Stimulated activated CD4-positive, alpha-beta T cell treated with anti-CD3 and anti-CD28 coated beads, Interleukin-4, amount 100 ng/mL, for 48 hours (primary cell): ENCODE results near the gene EFCAB5.
"Not testable (repeated sequence)": the region's sequence is repeated elsewhere in the genome, so short reads cannot be mapped to it uniquely, and the experiment has no call there.

ENCODE experiments used
- DNase-seq, 2 donors: peaks; one replicate each; pipeline ENCODE4 v3.0.0-alpha.2; 2020; ENCODE audit warnings: low read depth in 2 of 2

The EFCAB5 gene

DNA sequence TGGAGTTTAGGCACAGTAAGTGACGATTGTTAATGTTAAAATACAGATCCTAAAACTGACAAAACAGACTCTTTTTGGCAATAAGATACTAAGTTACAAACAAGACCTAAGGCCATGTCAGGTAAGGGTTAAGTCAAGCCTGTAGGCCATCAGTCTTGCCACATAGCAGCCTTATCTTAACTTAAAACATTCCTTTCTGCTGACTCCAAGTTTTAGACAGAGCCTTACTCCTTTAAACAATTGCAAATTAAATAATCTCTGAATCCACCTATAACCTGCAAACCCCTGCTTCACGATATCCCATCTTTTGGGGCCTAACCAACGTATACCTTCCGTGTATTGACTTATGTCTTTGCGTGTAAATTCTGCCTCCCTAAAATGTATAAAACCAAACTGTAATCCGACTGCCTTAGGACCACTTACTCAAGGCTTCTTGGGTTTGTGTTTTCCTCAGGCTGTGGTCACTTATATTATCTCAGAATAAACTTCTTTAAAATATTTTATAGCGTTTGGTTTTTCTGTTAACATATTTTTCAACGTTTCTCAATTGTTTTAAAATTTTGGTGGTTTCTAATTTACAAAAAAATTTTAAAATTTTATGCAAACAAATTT lies 64.4 kb downstream of the EFCAB5 start:
- no peak for DNase-seq

DNA sequence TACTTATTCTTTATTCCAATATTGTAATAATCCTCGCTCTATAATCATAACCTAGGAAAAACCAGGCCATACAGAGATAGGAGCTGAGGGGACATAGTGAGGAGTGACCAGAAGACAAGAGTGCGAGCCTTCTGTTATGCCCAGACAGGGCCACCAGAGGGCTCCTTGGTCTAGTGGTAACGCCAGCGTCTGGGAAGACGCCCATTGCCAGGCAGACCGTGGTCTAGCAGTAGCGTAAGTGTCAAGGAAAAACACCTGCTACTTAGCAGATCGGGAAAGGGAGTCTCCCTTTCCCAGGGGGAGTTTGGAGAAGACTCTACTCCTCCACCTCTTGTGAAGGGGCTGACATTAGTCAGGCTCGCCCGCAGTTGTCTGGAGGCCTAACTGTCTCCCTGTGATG lies 70.5 kb downstream of the EFCAB5 start:
- not testable (repeated sequence) for DNase-seq

DNA sequence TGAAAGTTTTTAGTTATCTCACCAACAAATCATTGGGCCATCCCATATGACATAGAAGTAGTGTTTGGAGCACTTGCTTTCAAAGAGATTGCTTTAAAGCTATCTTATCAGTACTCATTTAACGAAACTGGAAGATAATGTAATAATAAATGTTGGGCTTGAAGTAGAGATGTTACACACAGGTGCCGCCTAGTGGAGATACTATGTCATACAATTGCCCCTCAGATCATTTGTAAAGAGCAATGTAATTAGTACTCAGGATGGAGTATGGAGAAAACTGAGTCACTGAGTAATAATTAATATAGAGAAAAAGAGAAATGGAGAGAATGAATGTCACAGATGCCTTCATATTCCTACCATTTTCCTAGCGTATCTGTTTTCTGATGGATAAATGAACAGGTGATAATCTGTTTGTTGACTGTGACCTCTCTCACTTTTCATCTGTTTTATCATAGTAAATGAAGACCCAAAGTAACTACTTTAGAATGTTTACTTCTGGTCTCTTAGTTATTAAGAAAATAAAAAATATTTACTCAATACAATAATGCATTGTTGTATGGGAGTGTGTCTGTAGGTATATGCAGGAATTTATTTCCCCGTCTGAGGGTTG lies 80.4 kb downstream of the EFCAB5 start:
- no peak for DNase-seq

DNA sequence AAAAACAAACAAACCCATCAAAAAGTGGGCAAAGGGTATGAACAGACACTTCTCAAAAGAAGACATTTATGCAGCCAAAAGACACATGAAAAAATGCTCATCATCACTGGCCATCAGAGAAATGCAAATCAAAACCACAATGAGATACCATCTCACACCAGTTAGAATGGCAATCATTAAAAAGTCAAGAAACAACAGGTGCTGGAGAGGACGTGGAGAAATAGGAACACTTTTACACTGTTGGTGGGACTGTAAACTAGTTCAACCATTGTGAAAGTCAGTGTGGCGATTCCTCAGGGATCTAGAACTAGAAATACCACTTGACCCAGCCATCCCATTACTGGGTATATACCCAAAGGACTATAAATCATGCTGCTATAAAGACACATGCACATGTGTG lies 83.9 kb downstream of the EFCAB5 start:
- not testable (repeated sequence) for DNase-seq

DNA sequence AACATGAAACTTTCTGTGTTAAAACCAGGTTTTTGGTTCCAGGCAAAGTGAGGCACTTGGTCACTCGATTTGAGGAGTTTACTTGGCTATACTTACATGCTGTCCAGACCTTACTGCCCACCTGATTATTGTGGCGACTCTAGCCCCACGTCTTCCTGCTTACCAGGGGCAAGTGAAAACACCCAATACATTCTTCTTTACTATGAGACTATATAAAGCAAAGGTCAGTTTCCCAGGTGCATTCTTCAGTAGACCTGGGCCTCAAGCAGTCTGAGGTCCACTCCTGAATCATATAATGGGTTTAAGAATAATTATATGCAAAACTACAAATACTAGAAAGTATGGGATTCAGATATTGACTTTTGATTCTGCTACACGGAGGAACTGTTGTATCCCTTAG lies 86.2 kb downstream of the EFCAB5 start:
- DNase-seq: no peak

DNA sequence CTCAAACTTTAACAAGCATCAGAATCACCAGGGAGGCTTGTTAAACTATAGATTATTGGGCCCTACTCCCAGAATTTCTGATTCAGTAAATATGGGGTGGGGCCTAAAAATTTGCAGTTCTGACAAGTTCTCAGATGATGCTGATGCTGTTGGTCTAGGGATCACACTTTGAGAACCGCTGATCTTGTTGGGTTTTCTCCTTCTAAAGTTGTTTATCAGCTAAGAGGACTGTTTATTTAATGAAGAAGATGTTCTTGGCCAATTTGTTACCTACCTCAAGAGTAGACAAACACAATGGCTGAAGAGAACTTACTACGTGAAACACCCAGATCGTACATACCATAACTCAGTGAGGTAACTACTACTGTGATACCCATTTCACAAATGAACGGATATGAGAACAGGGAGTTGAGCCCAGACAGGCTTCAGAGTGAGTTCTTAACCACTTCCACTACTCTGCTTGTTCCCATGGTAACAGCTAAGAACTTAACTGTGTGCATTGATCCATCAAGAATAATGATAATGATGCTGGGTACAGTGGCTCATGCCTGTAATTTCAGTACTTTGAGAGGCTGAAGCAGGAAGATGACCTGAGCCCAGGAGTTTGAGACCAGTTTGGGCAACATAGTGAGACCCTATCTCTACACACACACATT lies 89.9 kb downstream of the EFCAB5 start:
- no peak for DNase-seq

DNA sequence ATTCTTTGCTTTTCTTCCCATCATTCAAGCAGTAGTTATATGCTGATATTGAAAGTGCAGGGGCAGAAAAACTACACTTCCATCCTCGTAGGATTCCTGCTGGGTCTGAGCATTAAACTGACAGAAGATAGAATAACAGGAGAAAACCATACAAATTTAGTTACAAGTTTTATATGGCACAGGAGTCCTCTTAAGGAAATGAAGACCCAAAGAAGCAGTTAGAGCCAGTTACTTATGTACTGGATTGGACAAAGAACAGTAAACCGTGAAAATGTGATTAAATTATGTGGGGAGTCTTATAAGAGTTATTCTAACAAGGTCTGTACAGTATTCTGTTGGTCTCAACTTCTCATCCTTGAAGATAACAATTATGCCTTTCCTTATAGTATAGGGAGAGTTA lies 93.9 kb downstream of the EFCAB5 start:
- no peak for DNase-seq

DNA sequence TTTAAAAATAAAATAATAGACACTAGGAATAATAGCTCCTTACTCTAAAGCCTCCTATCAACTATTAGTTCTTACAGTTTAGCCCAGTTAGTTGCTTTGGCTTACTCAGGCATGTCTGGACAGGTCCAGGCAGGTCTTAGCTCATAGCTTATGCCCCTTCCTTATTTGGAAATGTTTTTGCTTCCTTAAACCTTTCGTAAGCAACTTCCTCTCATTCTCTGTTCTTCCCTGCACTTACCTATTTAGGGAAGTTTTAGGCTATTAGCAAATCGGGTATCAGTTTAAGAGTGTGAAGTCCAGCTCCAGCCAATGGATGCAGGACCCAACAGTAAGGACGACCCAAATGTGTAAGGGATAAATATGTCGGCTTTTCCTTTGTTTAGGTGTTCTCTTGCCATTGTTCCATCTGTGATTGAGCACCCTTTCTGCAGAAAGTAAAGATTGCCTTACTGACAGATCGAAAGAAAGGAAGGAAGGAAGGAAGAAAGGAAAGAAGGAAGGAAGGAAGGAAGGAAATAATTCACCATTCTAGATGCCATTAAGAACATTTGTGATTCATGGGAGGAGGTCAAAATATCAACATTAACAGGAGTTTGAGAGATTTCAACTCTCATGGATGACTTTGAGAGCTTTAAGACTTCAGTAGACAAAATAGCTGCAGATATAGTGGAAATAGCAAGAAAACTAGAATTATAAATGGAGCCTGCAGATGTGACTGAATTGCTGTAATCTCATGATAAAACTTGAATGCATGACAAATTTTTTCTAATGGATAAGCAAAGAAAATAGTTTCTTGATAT lies 99.5 kb downstream of the EFCAB5 start:
- not testable (repeated sequence) for DNase-seq

DNA sequence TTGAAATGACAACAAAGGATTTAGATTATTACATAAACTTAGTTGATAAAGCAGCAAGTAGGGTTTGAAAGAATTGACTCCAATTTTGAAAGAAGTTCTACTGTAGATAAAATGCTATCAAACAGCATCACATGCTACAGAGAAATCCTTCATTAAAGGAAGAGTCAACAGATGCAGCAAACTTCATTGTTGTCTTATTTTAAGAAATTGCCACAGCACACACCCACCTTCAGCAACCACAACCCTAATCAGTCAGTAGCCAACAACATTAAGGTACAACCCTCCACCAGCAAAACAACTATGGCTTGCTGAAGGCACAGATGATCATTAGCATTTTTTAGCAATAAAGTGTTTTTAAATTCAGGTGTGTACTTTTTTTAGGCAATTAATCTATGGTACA lies 100.1 kb downstream of the EFCAB5 start:
- no peak for DNase-seq

DNA sequence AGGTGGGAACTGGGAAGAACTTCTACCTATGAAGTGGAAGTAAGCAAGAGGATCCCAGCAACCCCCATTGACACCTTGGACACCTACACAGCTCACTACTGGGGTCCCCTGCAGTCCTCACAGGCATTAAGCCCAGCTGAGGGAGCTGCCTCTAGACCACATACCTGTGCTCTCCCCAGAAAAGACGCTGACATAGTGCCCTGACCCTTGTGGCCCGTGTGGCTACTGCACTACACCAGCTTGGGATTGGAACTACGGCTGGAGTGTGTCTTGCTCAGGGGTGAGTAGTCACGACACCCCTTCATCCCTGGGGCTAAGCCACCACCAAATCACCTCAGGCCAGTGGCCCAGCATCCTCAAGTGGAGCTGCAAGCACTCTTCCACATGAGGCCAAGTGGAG lies 120.9 kb downstream of the EFCAB5 start:
- DNase-seq: no peak

DNA sequence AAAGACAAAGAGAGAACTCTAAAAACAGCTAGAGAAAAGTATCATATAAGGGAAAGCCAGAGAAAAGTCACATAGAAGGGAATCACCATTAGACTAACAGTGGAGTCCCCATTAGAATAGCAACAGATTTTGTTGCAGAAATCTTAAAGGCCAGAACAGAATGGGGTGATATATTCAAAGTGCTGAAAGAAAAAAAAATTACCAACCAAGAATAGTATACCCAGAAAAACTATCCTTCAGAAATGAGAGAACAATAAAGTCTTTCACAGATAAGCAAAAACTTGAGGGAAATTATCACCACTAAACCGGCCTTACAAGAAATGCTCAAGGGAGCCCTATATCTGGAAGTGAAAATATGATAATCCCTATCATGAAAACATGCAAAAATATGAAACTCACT lies 123.3 kb downstream of the EFCAB5 start:
- no peak for DNase-seq

DNA sequence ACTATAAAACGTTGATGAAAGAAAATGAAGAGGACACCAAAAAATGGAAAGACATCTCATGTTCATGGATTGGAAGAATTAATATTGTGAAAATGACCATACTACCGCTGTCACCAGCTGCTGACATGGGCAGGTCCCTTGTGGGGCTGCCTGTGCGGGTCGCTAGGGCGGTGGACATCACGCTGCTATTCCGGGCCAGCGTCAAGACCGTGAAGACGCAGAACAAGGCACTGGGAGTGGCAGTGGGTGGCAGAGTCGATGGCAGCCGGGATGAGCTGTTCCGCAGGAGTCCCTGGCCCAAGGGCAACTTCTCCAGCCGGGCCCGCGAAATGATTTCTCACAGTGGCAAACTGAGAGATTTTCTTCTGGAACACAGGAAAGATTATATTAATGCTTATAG lies 127.0 kb downstream of the EFCAB5 start:
- DNase-seq: no peak

DNA sequence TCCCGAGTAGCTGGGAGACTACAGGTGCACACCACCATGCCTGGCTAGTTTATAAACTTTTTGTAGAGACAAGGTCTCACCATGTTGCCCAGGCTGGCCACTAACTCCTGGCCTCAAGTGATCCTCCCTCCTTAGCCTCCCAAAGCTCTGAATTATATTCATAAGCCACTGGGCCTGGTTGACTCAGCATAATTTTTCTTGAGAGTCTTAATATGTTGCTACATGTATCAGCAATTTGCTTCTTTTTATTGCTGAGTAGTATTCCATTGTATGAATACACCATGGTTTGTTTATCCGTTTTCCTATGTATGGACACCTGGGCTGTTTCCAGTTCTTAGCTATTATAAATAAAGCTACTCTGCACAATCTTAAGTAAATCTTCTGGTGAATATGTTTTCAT lies 132.8 kb downstream of the EFCAB5 start:
- DNase-seq: no peak

DNA sequence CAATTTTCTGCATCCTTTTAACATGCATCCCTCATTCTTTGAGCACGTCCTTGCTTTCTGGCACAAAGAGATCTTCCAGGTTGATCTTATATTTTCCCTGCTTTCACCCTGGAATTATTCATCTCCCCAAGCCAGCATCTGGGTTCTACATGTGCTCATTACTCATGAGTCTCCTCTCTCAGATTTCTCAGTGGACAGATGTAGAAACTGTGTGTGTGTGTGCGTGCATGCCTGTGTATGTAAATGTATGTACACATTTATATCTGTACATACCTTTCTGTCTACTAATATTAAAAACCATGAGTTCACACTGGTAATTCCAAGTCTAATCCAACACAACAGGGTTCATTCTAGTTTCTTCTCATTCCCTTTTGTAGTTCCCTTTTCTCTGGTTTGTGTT lies 133.3 kb downstream of the EFCAB5 start:
- DNase-seq: no peak

DNA sequence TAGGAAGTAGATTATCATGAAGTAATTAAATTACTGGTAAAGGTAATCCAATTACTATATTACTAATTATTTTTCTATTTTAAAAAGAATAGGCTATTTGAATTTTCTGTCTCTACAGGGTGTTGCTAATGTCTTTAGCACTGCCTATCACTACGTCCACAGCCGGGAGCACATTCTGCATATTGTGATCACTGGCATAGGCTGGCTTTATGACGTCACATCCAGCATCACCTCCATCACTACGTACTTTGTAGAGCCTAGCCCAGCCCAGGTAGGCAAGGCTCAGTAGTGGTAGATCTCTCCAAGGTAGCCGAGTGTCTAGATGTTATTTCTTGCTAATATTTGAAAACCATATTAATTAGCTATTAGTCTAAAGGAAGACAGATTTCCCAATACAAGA lies 141.3 kb downstream of the EFCAB5 start:
- DNase-seq: no peak

DNA sequence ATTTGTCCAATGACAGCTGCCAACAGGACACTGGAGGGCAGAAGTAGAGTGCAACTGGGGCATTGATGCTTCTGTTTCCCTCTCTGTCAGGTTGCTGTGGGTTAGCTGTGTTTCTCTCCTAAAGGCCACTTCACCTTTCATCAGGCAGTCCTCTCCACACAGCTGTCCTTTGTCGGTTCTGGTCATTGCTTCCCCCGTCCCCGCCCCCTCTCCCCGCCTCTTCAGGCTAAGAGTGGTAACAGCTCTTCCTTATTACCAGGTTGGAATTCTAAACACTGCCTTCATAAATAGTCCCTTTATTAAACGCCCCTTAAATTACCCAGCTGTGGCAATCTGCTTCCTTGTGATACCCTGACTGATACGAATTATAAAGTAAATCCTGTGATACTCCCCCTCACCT lies 143.4 kb downstream of the EFCAB5 start:
- DNase-seq: no peak

DNA sequence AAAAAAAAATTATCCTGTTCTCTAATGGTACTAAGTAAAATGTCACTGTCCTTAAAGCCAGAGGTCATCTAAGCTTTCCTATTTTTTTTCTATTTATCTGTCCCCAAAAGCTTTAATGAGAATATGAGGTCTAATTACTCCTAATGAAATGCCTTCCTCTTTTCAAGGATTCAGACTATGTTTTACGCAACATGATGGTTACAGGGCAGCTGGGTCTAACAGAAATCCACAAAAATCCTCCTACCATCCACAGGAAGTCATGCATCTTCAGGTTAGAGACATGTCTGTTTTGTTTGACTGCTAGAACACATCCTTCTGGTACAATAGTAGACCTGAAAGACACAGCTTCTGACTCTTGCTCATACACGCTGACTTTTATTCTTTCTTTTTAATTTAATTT lies 145.5 kb downstream of the EFCAB5 start:
- DNase-seq: no peak

DNA sequence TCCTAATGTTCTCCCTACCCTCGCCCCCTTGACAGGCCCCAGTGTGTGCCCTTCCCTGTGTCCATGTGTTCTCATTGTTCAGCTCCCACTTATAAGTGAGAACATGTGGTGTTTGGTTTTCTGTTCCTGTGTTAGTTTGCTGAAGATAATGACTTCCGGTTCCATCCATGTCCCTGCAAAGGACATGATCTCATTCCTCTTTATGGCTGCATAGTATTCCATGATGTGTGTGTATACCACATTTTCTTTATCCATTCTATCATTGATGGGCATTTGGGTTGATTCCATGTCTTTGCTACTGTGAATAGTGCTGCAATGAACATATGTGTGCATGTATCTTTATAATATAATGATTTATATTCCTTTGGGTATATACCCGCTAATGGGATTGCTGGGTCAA lies 146.0 kb downstream of the EFCAB5 start:
- DNase-seq: not testable (repeated sequence)

DNA sequence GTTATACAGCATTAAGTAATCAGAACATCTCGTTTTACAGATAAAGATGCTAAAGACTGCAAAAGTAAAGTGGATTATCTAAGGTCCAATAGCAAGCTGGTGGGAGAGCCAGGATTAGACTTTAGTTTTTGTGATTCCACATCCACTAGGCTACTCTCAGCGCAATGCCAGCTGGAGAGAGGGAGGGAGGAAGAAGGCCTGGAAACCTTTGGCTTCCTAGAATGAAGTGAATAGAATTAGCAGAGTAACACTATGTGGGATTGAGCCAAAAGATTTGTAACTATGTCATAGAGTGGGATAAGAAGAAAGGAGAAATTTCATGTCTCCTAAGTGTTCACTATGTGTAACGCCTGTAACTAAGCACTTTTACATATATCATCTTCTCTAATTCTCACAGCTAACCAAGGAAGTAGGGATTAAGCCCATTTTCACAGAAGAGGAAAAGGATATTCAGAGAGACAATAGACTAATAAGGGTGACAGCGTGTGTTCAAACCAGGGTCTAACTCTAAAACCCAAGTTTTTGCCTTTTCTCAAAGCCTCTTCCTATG lies 149.8 kb downstream of the EFCAB5 start:
- no peak for DNase-seq

DNA sequence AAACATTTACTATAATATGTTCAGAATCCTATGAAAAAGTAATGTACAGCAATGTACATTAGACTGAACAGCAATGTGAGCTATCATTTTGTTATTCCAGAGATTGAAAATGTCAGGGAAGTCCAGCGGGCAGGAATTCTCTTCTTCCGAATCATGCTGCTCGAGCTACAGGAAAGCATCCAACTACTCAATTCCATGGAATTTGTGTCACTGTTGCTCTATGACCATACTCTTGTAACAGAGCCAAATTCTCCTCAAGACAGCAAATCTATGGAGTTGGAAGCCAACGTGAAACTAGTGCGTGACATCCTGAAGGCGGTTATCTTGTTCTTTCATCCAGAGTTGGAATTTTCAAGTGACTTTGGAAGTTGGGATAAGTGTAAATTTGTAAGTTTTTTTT lies 150.3 kb downstream of the EFCAB5 start:
- no peak for DNase-seq

DNA sequence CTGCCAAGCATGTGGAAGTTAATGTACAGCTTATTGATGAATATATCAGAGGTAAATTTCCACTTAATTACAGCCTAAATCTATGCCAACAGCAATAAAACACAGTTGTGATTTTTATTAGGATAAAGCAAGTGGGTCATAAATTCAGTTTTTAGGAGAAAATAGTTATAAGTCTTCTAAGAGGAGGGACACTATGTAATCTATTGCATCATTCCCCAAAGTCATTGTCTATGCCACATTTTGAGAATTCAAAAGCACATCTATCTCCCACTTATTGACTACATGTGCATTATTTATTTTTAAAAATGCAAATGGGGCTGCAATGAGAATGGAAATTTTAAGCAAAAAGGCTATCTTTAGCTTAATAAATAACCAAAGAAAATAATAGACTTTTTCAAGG lies 151.5 kb downstream of the EFCAB5 start:
- DNase-seq: no peak

DNA sequence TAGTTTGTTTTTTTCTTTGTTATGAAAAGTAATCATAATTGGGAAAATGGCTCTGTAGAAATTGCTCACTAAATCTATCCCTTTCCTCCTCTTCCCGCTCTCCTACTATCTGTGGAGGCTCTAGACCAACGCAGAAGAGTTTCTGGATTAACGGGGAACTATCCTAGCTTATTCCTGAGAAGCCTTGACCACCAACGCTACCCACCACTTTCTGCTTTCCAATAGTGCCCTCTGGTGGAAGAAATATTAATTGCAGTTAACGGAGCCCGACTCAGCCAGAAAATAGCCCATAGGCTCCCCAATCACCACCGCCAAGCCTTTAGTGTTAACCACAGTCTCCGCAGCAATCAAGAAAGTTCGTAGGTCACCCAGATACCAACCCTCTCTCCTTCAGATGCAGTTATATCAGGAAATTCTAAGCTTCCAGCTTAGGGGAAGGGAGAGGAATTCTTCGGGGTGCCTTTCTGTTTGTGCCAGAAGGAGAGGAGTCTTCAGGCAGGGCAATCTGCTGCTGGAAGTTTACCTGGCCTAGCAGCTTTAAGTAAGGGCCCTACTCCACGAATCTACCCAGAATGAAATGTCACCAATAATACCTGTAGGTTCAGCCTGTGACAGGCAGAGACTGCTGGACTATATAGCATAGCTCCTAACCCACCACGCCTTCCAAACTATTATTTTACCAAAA lies 152.2 kb downstream of the EFCAB5 start:
- DNase-seq: peak; percentile 12 to 25
